Measurements from ENCODE around the gene HDAC4. TPM values are rescaled to one million over a fixed set of nuclear protein-coding genes. Genes with fewer than 3 reads are reported as not detected.
A peak's percentile ranks its signal among the peaks of the same experiment; 100 is the strongest.

The HDAC4 gene
- total RNA-seq, 4 donors from 2014 or later: 12.9 to 91.6 (median 39.8) TPM

GRCh38 chr2:239382384-239382880 lies 18.4 kb downstream of the HDAC4 start:
- WGBS, 2 donors: 86 to 87% methylated on average over 6 of the region's 6 CpGs
- Histone ChIP-seq H3K4me3 (replicated peaks in 1 of 3) (no peak overlapping the region), H3K4me1 (no peaks in the 10 kb centered on the region), H3K9me3 (no peaks in the 10 kb centered on the region), H3K27ac (no peak overlapping the region), H3K27me3 (no peaks in the 10 kb centered on the region), H3K36me3 (no peaks in the 10 kb centered on the region)
- DNase-seq: no peak
- no peak for TF ChIP-seq CTCF (IDR thresholded peaks at IDR 0.05)
- TF ChIP-seq POLR2A (IDR thresholded peaks at IDR 0.05): no peak
- intact Hi-C loops (cut with DNase I): loop anchor here (10.0 kb wide), 1 partner anchor 68 kb away; no protein-coding TSS in a partner anchor

GRCh38 chr2:239381709-239382134 lies 19.1 kb downstream of the HDAC4 start:
- Histone ChIP-seq H3K4me1 (peaks cover 2 to 6% of the 10 kb centered on the region in 2 donors), H3K4me3 (replicated peaks in 1 of 3) (no peak overlapping the region), H3K9me3 (no peaks in the 10 kb centered on the region), H3K36me3 (no peaks in the 10 kb centered on the region), H3K27ac (no peak overlapping the region), H3K27me3 (no peaks in the 10 kb centered on the region)
- WGBS, 2 donors: 83 to 90% methylated on average over 5 to 7 of the region's 7 CpGs
- TF ChIP-seq CTCF (IDR thresholded peaks at IDR 0.05) (no peak), POLR2A (IDR thresholded peaks at IDR 0.05) (no peak)
- intact Hi-C loops (cut with DNase I): loop anchor here (10.0 kb wide), 1 partner anchor 67 kb away; no protein-coding TSS in a partner anchor
- no peak for DNase-seq

- intact Hi-C loops (cut with DNase I): loop anchor here (10.0 kb wide), 1 partner anchor 66 kb away; no protein-coding TSS in a partner anchor
- peak in 1 of 2 donors; percentile 6 for DNase-seq
- Histone ChIP-seq H3K36me3 (no peaks in the 10 kb centered on the region), H3K9me3 (no peaks in the 10 kb centered on the region), H3K27ac (no peak overlapping the region), H3K4me3 (replicated peaks in 1 of 3) (no peak overlapping the region), H3K4me1 (peaks cover 3 to 12% of the 10 kb centered on the region in 2 donors), H3K27me3 (no peaks in the 10 kb centered on the region)
- WGBS, 2 donors: 61 to 85% methylated on average over 30 of the region's 30 CpGs
- TF ChIP-seq CTCF (IDR thresholded peaks at IDR 0.05) (no peak), POLR2A (IDR thresholded peaks at IDR 0.05) (no peak)
Observed at GRCh38 chr2:239380831-239381708, 19.8 kb downstream of the HDAC4 start.

- intact Hi-C loops (cut with DNase I): loop anchor here (10.0 kb wide), 1 partner anchor 65 kb away; no protein-coding TSS in a partner anchor
- TF ChIP-seq CTCF (IDR thresholded peaks at IDR 0.05) (no peak), POLR2A (IDR thresholded peaks at IDR 0.05) (no peak)
- peak in 1 of 2 donors; percentile 2 for DNase-seq
- H3K4me3 ChIP-seq (replicated peaks in 1 of 3): no peak overlapping the region
- H3K27ac ChIP-seq: no peak overlapping the region
- 86 to 93% methylated on average over 18 to 19 of the region's 19 CpGs for WGBS, 2 donors
- H3K9me3 ChIP-seq: no peaks in the 10 kb centered on the region
- no peaks in the 10 kb centered on the region for H3K27me3 ChIP-seq
- H3K4me1 ChIP-seq: peaks cover 3 to 17% of the 10 kb centered on the region in 2 donors
- H3K36me3 ChIP-seq: no peaks in the 10 kb centered on the region
Observed at GRCh38 chr2:239379641-239380170, 21.1 kb downstream of the HDAC4 start.
